CD8-positive, alpha-beta memory T cell (primary cell): ENCODE measurements around the gene GMPR2. TPM values are rescaled to one million over a fixed set of nuclear protein-coding genes. Genes with fewer than 3 reads are reported as not detected.

Experiments used
- CTCF ChIA-PET: fragments of 350-600 bp; sonication (Branson Sonifier 250); formaldehyde crosslinking; loops from one replicate; lab custom pipeline; 2021; ENCODE audit warnings: antibody characterized with exemption; lab: Charles Lee
- POLR2A ChIA-PET: fragments of 350-600 bp; sonication (Branson Sonifier 250); formaldehyde crosslinking; loops from one replicate; lab custom pipeline; 2021; ENCODE audit warnings: antibody characterized with exemption; lab: Charles Lee
- DNase-seq, 5 donors: peaks; one replicate each; pipeline versions ENCODE4 v3.0.0 to v3.0.0-alpha.2; 2020 to 2022; ENCODE audit warnings: mixed read lengths in 1 of 5
- H3K27ac ChIP-seq: one replicate; pipeline ENCODE4 v1.7.0; 2013; ENCODE audit warnings: low read depth, mild to moderate bottlenecking, low read length, moderate library complexity
- H3K27me3 ChIP-seq: 2 replicates; pipeline ENCODE4 v1.7.0; 2013; ENCODE audit warnings: low read length, mild to moderate bottlenecking; ENCODE audit not compliant: insufficient read depth, poor library complexity, severe bottlenecking
- H3K36me3 ChIP-seq: 2 replicates; pipeline ENCODE4 v1.7.0; 2013; ENCODE audit warnings: mild to moderate bottlenecking, low read length, moderate library complexity; ENCODE audit not compliant: insufficient read depth
- H3K4me1 ChIP-seq: 2 replicates; pipeline ENCODE4 v1.7.0; 2013; ENCODE audit warnings: mild to moderate bottlenecking, low read length, moderate library complexity; ENCODE audit not compliant: insufficient read depth
- H3K4me3 ChIP-seq: 2 replicates; pipeline ENCODE4 v1.7.0; 2013; ENCODE audit warnings: mild to moderate bottlenecking, low read length
- H3K9me3 ChIP-seq: 2 replicates; pipeline ENCODE4 v1.7.0; 2013; ENCODE audit warnings: mild to moderate bottlenecking, low read length
- H3K27ac Mint-ChIP-seq, 8 donors: one replicate each; pipeline ENCODE4 v1.8.0; 2020 to 2021; ENCODE audit warnings: mixed read lengths in 8 of 8, mild to moderate bottlenecking in 6 of 8, inconsistent platforms in 3 of 8, moderate library complexity in 3 of 8
- H3K27me3 Mint-ChIP-seq, 2 donors: one replicate each; pipeline ENCODE4 v1.8.0; 2020 to 2021; ENCODE audit warnings: mixed read lengths in 2 of 2, mild to moderate bottlenecking in 1 of 2, moderate library complexity in 1 of 2
- H3K36me3 Mint-ChIP-seq, 3 donors: one replicate each; pipeline ENCODE4 v1.8.0; 2020 to 2021; ENCODE audit warnings: mixed read lengths in 3 of 3, inconsistent platforms in 1 of 3, mild to moderate bottlenecking in 1 of 3
- H3K4me1 Mint-ChIP-seq, 3 donors: one replicate each; pipeline ENCODE4 v1.8.0; 2020 to 2021; ENCODE audit warnings: mixed read lengths in 3 of 3, inconsistent platforms in 1 of 3, mild to moderate bottlenecking in 1 of 3
- H3K4me3 Mint-ChIP-seq, 7 donors: one replicate each; pipeline ENCODE4 v1.8.0; 2020 to 2021; ENCODE audit warnings: mixed read lengths in 7 of 7, mild to moderate bottlenecking in 6 of 7, moderate library complexity in 4 of 7, inconsistent platforms in 2 of 7
- H3K9me3 Mint-ChIP-seq, 5 donors: one replicate each; pipeline ENCODE4 v1.8.0; 2020 to 2022; ENCODE audit warnings: mixed read lengths in 5 of 5, mild to moderate bottlenecking in 3 of 5, moderate library complexity in 2 of 5, inconsistent platforms in 1 of 5
- polyA plus RNA-seq: library from polyadenylated mRNA; unstranded; fragments of 300-500 nt; fragmentation: Illumina TruSeq; gene quantifications from one replicate; pipeline ENCODE4 v1.2.3, GENCODE V29; 2021
- total RNA-seq, 2 experiments: library from RNA; stranded (reverse); gene quantifications; one replicate each; pipeline ENCODE4 v1.2.3, GENCODE V29; 2021

The GMPR2 gene
- total and polyA plus RNA-seq, 3 experiments from 2014 or later = 43.6 to 96.8 (median 48.6) TPM

GRCh38 chr14:24187539-24187915 lies 45.2 kb upstream of the GMPR2 start:
- H3K9me3 ChIP-seq = no peaks in the 10 kb centered on the region

GRCh38 chr14:24188251-24189058 lies 44.3 kb upstream of the GMPR2 start, which contains the start of gene IPO4:
Gene IPO4 (minus strand): TSS chr14:24188816. CDS start chr14:24188787, 29 bp downstream.
- peak within 1 kb of the TSS; percentile 80 to 99 (median 96) for H3K27ac Mint-ChIP-seq
- H3K27ac ChIP-seq = peak within 1 kb of the TSS; percentile 74
- DNase-seq = peak; percentile 91 to 97 (median 94)
- no peaks in the 10 kb centered on the region for H3K27me3 Mint-ChIP-seq
- H3K9me3 Mint-ChIP-seq = no peaks in the 10 kb centered on the region
- peak within 1 kb of the TSS; percentile 85 for H3K4me3 ChIP-seq
- peaks cover 44% of the 10 kb centered on the region for H3K36me3 ChIP-seq
- H3K4me1 ChIP-seq = peaks cover 31% of the 10 kb centered on the region
- peak within 1 kb of the TSS; percentile 90 to 95 (median 92) for H3K4me3 Mint-ChIP-seq
- CTCF ChIA-PET = interaction anchor here (0.5 to 5.2 kb wide), 14 partner anchors 11 to 243 kb away, joined by 3 to 36 read pairs (median 5); partner anchors contain the start of genes CHMP4A, CIDEB, DCAF11 and IRF9
- POLR2A ChIA-PET = interaction anchor here (0.6 to 2.0 kb wide), 9 partner anchors 18 to 156 kb away, joined by 3 to 16 read pairs (median 4); partner anchors contain the start of genes CHMP4A, IRF9, MDP1 and PSME1
- H3K9me3 ChIP-seq = no peaks in the 10 kb centered on the region
- peaks cover 25 to 56% (median 43%) of the 10 kb centered on the region in 3 donors for H3K4me1 Mint-ChIP-seq
- H3K36me3 Mint-ChIP-seq = peaks cover 0 to 65% (median 8%) of the 10 kb centered on the region in 3 donors
- no peaks in the 10 kb centered on the region for H3K27me3 ChIP-seq

More at GRCh38 chr14:24187539-24187915, 45.2 kb upstream of the GMPR2 start:
- H3K27ac ChIP-seq = no peak overlapping the region
- peaks cover 24 to 49% (median 36%) of the 10 kb centered on the region in 3 donors for H3K4me1 Mint-ChIP-seq
- H3K27me3 Mint-ChIP-seq = no peaks in the 10 kb centered on the region
- peaks cover 41% of the 10 kb centered on the region for H3K36me3 ChIP-seq
- DNase-seq = no peak
- ChIA-PET POLR2A (interaction anchor here (1.3 kb wide), 1 partner anchor 25 kb away, joined by 3 read pairs; no protein-coding TSS in a partner anchor), CTCF (interaction anchor here (0.8 to 5.2 kb wide), 4 partner anchors 26 to 249 kb away, joined by 3 to 36 read pairs (median 5); partner anchors contain the start of genes IRF9 and TINF2)
- peaks cover 28% of the 10 kb centered on the region for H3K4me1 ChIP-seq
- H3K27ac Mint-ChIP-seq = peak overlapping the region; percentile 80 to 99 (median 96)
- H3K36me3 Mint-ChIP-seq = peaks cover 0 to 68% (median 2%) of the 10 kb centered on the region in 3 donors
- H3K9me3 Mint-ChIP-seq = no peaks in the 10 kb centered on the region
- H3K4me3 ChIP-seq = peak overlapping the region; percentile 85
- no peaks in the 10 kb centered on the region for H3K27me3 ChIP-seq
- H3K4me3 Mint-ChIP-seq = peak overlapping the region; percentile 90 to 95 (median 92)

GRCh38 chr14:24189059-24189375 lies 43.7 kb upstream of the GMPR2 start:
- H3K36me3 ChIP-seq = peaks cover 42% of the 10 kb centered on the region
- H3K27ac Mint-ChIP-seq = peak overlapping the region; percentile 80 to 99 (median 96)
- peak overlapping the region; percentile 74 for H3K27ac ChIP-seq
- H3K9me3 Mint-ChIP-seq = no peaks in the 10 kb centered on the region
- H3K4me3 Mint-ChIP-seq = peak overlapping the region; percentile 90 to 95 (median 92)
- no peak overlapping the region for H3K4me3 ChIP-seq
- DNase-seq = no peak
- peaks cover 32% of the 10 kb centered on the region for H3K4me1 ChIP-seq
- H3K27me3 Mint-ChIP-seq = no peaks in the 10 kb centered on the region
- H3K27me3 ChIP-seq = no peaks in the 10 kb centered on the region
- no peaks in the 10 kb centered on the region for H3K9me3 ChIP-seq
- ChIA-PET POLR2A (interaction anchor here (0.6 to 2.0 kb wide), 8 partner anchors 18 to 54 kb away, joined by 3 to 16 read pairs (median 4); partner anchors contain the start of genes CHMP4A, IRF9, MDP1 and PSME1), CTCF (interaction anchor here (0.5 to 5.2 kb wide), 14 partner anchors 11 to 242 kb away, joined by 3 to 36 read pairs (median 5); partner anchors contain the start of genes CHMP4A, CIDEB, DCAF11 and IRF9)
- H3K36me3 Mint-ChIP-seq = peaks cover 0 to 62% (median 8%) of the 10 kb centered on the region in 3 donors
- H3K4me1 Mint-ChIP-seq = peaks cover 27 to 58% (median 46%) of the 10 kb centered on the region in 3 donors

- no peaks in the 10 kb centered on the region for H3K27me3 Mint-ChIP-seq
- Histone ChIP-seq H3K36me3 (peaks cover 41% of the 10 kb centered on the region), H3K27me3 (no peaks in the 10 kb centered on the region), H3K4me3 (no peak overlapping the region), H3K9me3 (no peaks in the 10 kb centered on the region), H3K4me1 (peaks cover 37% of the 10 kb centered on the region), H3K27ac (no peak overlapping the region)
- H3K4me1 Mint-ChIP-seq = peaks cover 31 to 62% (median 50%) of the 10 kb centered on the region in 3 donors
- no peaks in the 10 kb centered on the region for H3K9me3 Mint-ChIP-seq
- DNase-seq = no peak
- peak overlapping the region in 2 of 7 donors; percentile 94 to 95 for H3K4me3 Mint-ChIP-seq
- peak overlapping the region; percentile 44 to 99 (median 96) for H3K27ac Mint-ChIP-seq
- peaks cover 0 to 62% (median 8%) of the 10 kb centered on the region in 3 donors for H3K36me3 Mint-ChIP-seq
- CTCF ChIA-PET = interaction anchor here (1.0 to 5.2 kb wide), 13 partner anchors 17 to 242 kb away, joined by 3 to 36 read pairs (median 6); partner anchors contain the start of genes CHMP4A, CIDEB, DCAF11 and IRF9
- POLR2A ChIA-PET = interaction anchor here (1.3 to 2.0 kb wide), 7 partner anchors 23 to 54 kb away, joined by 3 to 16 read pairs (median 4); partner anchors contain the start of genes CHMP4A, IRF9, MDP1 and PSME1
These were observed 43.3 kb upstream of the GMPR2 start for GRCh38 chr14:24189460-24189859.

- H3K4me3 ChIP-seq = no peak overlapping the region
- peaks cover 43% of the 10 kb centered on the region for H3K4me1 ChIP-seq
- peak overlapping the region in 1 of 7 donors; percentile 55 for H3K4me3 Mint-ChIP-seq
- no peaks in the 10 kb centered on the region for H3K27me3 ChIP-seq
- ChIA-PET POLR2A (no interaction called here), CTCF (interaction anchor here (1.6 kb wide), 1 partner anchor 52 kb away, joined by 4 read pairs; the partner anchor contains the start of gene TINF2)
- H3K9me3 Mint-ChIP-seq = no peaks in the 10 kb centered on the region
- DNase-seq = no peak
- H3K36me3 ChIP-seq = peaks cover 32% of the 10 kb centered on the region
- peaks cover 0 to 60% (median 8%) of the 10 kb centered on the region in 3 donors for H3K36me3 Mint-ChIP-seq
- H3K9me3 ChIP-seq = no peaks in the 10 kb centered on the region
- no peaks in the 10 kb centered on the region for H3K27me3 Mint-ChIP-seq
- H3K4me1 Mint-ChIP-seq = peaks cover 37 to 72% (median 56%) of the 10 kb centered on the region in 3 donors
- no peak overlapping the region for H3K27ac ChIP-seq
- H3K27ac Mint-ChIP-seq = peak overlapping the region in 5 of 8 donors; percentile 86 to 99 (median 96)
These were observed 42.3 kb upstream of the GMPR2 start for GRCh38 chr14:24190416-24190815.

GRCh38 chr14:24192933-24193332 lies 39.8 kb upstream of the GMPR2 start:
- peaks cover 0 to 1% of the 10 kb centered on the region in 2 donors for H3K27me3 Mint-ChIP-seq

GRCh38 chr14:24194186-24194872 lies 38.4 kb upstream of the GMPR2 start:
- DNase-seq = no peak
- POLR2A ChIA-PET = interaction anchor here (1.8 to 3.2 kb wide), 5 partner anchors 19 to 58 kb away, joined by 9 to 43 read pairs (median 20); partner anchors contain the start of genes CHMP4A, IRF9, MDP1 and PSME1
- Mint-ChIP-seq H3K36me3 (peaks cover 9 to 63% (median 12%) of the 10 kb centered on the region in 3 donors), H3K4me3 (peak overlapping the region; percentile 83 to 96 (median 94)), H3K4me1 (peaks cover 38 to 75% (median 56%) of the 10 kb centered on the region in 3 donors), H3K27ac (peak overlapping the region; percentile 96 to 100 (median 99)), H3K27me3 (peaks cover 0 to 1% of the 10 kb centered on the region in 2 donors), H3K9me3 (peaks cover 0 to 3% (median 0%) of the 10 kb centered on the region in 5 donors)
- H3K4me1 ChIP-seq = peaks cover 35% of the 10 kb centered on the region
- H3K36me3 ChIP-seq = peaks cover 16% of the 10 kb centered on the region
- H3K9me3 ChIP-seq = no peaks in the 10 kb centered on the region
- CTCF ChIA-PET = interaction anchor here (1.2 to 2.2 kb wide), 7 partner anchors 19 to 139 kb away, joined by 3 to 7 read pairs (median 5); partner anchors contain the start of genes CHMP4A, CIDEB, MDP1 and PSME2
- H3K27ac ChIP-seq = peak overlapping the region; percentile 100
- H3K27me3 ChIP-seq = no peaks in the 10 kb centered on the region
- H3K4me3 ChIP-seq = peak overlapping the region; percentile 91

More at GRCh38 chr14:24192933-24193332, 39.8 kb upstream of the GMPR2 start:
- Histone ChIP-seq H3K9me3 (no peaks in the 10 kb centered on the region), H3K4me3 (no peak overlapping the region), H3K4me1 (peaks cover 39% of the 10 kb centered on the region), H3K27me3 (no peaks in the 10 kb centered on the region), H3K27ac (no peak overlapping the region), H3K36me3 (peaks cover 16% of the 10 kb centered on the region)
- Mint-ChIP-seq H3K4me3 (peak overlapping the region in 4 of 7 donors; percentile 23 to 78 (median 50)), H3K9me3 (no peaks in the 10 kb centered on the region), H3K36me3 (peaks cover 0 to 58% (median 8%) of the 10 kb centered on the region in 3 donors), H3K4me1 (peaks cover 40 to 77% (median 59%) of the 10 kb centered on the region in 3 donors), H3K27ac (peak overlapping the region; percentile 50 to 99 (median 86))
- ChIA-PET CTCF (interaction anchor here (1.4 kb wide), 1 partner anchor 20 kb away, joined by 5 read pairs; the partner anchor contains the start of gene CHMP4A), POLR2A (no interaction called here)
- DNase-seq = no peak
